NB4 (cell line): ENCODE measurements around the gene TMEM87B.
"Not testable (repeated sequence)": the region's sequence is repeated elsewhere in the genome, so short reads cannot be mapped to it uniquely, and the experiment has no call there.

Experiments
- CTCF ChIP-seq: IDR thresholded peaks from one replicate; pipeline ENCODE4 v1.5.1; 2012; ENCODE audit warnings: low read depth, low read length
- MYC ChIP-seq: IDR thresholded peaks from 2 replicates; pipeline ENCODE4 v1.6.1; 2011; ENCODE audit warnings: low read depth, low read length
- POLR2A ChIP-seq: IDR thresholded peaks from 2 replicates; pipeline ENCODE4 v1.6.1; 2011; ENCODE audit warnings: mild to moderate bottlenecking; ENCODE audit not compliant: insufficient read length; ENCODE audit errors: extremely low read depth
- TF ChIP-seq, protein P1 (sequence below): IDR thresholded peaks from 2 replicates; pipeline ENCODE4 v1.6.1; 2011; ENCODE audit warnings: low read depth, low read length

GRCh38 chr2:112113354-112113753, 58.3 kb downstream of the TMEM87B start:
- not testable (repeated sequence) for TF ChIP-seq CTCF, POLR2A, MYC
- TF ChIP-seq, protein P1, sequence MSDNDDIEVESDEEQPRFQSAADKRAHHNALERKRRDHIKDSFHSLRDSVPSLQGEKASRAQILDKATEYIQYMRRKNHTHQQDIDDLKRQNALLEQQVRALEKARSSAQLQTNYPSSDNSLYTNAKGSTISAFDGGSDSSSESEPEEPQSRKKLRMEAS: not testable (repeated sequence)
